MM.1S (cell line): Measurements from ENCODE around the gene CASZ1.

Experiments
- EZH2 ChIP-seq: fragments of 300-600 bp; sonication (generic); optimal IDR thresholded peaks from 2 replicates; pipeline ENCODE3; 2017; ENCODE audit warnings: low read depth, mild to moderate bottlenecking, antibody characterized with exemption, low read length, mixed read lengths
- TF ChIP-seq, protein P1 (sequence below): fragments of 300-600 bp; sonication (generic); IDR thresholded peaks from 2 replicates; pipeline ENCODE4 v1.5.1; 2016; ENCODE audit warnings: antibody characterized with exemption, low read length, mixed read lengths

DNA sequence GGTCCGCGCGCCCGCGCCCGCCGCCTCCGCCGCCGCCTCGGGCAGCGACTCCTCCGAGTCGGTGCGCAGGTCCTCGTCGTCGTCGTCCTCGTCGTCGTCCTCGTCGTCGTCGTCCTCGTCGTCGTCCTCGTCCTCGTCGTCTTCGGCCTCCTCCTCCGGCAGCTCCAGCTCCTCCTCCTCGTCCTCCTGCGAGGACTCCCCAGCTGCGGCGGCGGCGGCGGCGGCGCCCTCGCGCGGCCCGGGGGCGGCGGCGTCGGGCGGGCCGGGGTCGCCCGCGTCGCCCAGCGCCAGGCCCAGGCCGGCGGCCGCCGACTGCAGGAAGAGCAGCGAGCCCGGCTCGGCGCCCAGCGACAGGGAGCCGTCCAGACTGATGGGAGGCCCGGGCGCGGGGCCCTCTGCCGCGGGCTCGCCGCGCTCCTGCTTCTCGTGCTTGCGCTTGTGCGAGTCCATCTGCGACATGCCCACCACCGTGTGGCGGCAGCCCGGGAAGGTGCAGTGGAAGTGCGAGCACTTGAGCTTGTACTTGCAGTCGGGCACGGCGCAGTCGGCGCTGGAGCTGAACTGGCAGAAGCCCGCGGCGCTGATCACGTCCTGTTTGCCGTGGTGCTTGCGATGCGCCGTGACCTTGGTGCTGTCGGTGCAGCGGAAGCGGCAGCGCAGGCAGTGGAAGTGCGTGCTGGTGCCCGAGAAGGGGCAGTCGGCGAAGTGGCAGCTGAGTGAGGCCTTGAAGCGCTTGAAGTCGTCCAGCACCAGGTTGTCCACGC, 157.3 kb downstream of the CASZ1 start:
- TF ChIP-seq, protein P1, sequence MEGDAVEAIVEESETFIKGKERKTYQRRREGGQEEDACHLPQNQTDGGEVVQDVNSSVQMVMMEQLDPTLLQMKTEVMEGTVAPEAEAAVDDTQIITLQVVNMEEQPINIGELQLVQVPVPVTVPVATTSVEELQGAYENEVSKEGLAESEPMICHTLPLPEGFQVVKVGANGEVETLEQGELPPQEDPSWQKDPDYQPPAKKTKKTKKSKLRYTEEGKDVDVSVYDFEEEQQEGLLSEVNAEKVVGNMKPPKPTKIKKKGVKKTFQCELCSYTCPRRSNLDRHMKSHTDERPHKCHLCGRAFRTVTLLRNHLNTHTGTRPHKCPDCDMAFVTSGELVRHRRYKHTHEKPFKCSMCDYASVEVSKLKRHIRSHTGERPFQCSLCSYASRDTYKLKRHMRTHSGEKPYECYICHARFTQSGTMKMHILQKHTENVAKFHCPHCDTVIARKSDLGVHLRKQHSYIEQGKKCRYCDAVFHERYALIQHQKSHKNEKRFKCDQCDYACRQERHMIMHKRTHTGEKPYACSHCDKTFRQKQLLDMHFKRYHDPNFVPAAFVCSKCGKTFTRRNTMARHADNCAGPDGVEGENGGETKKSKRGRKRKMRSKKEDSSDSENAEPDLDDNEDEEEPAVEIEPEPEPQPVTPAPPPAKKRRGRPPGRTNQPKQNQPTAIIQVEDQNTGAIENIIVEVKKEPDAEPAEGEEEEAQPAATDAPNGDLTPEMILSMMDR: no peak
- no peak for TF ChIP-seq EZH2
